ENCODE results near the gene IWS1. TPM values are rescaled to one million over a fixed set of nuclear protein-coding genes. Genes with fewer than 3 reads are reported as not detected.

Gene IWS1
- total RNA-seq, 1 experiment from 2014 or later: 70.5 TPM

DNA sequence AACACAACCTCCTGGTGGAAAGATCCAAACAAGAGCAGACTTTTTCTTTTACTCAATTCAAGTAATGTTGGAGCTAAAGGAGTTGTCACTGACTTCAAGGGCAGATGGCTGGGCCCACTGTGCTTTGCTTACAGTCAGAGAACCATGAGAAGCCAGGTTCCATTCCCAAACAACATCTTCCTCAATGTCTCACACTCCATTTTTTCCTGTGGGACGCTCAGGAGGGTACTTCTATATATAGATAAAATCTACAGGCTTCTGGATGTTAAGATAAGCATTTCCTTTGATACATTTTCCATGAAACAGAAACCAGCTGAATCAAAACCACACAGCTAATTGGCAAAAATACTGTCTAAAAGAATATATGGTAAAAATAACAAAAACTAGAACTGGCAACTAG lies 14.4 kb downstream of the IWS1 start (continued):
- TF ChIP-seq KAT7 (CRISPR knock-in tag; IDR thresholded peaks at IDR 0.05; ENCODE audit: borderline replicate concordance): no peak
- TF ChIP-seq, protein P1, sequence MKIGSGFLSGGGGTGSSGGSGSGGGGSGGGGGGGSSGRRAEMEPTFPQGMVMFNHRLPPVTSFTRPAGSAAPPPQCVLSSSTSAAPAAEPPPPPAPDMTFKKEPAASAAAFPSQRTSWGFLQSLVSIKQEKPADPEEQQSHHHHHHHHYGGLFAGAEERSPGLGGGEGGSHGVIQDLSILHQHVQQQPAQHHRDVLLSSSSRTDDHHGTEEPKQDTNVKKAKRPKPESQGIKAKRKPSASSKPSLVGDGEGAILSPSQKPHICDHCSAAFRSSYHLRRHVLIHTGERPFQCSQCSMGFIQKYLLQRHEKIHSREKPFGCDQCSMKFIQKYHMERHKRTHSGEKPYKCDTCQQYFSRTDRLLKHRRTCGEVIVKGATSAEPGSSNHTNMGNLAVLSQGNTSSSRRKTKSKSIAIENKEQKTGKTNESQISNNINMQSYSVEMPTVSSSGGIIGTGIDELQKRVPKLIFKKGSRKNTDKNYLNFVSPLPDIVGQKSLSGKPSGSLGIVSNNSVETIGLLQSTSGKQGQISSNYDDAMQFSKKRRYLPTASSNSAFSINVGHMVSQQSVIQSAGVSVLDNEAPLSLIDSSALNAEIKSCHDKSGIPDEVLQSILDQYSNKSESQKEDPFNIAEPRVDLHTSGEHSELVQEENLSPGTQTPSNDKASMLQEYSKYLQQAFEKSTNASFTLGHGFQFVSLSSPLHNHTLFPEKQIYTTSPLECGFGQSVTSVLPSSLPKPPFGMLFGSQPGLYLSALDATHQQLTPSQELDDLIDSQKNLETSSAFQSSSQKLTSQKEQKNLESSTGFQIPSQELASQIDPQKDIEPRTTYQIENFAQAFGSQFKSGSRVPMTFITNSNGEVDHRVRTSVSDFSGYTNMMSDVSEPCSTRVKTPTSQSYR (CRISPR knock-in tag; IDR thresholded peaks at IDR 0.05): no peak
- TF ChIP-seq TEAD4 (CRISPR knock-in tag; IDR thresholded peaks at IDR 0.05): no peak

DNA sequence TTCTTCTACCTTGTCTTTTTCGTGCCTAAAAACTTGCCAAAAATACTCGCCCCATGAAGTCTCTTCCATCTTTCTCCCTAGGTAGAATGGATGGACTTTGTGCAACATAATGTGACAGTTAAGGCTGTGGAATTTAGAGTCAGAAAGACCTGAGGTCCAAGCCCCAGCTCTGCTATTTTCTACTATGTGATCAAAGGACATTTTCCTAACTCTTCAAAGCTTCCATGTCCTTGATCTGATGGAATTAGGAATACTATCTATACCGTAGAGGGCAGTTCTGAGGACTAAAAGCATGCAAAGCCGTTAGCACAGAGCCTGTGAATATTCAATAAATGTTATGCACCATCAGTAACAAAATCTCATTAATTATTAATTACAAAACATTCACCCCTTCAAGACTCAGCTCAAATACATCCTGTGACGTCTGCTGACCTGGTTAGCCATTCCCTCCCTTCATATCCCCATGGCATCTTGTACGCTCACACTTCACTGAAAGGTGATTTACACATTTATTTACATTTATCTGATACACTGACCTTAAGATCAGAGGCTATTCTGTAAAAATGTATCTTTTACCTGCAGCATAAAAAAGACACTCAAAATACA lies 15.1 kb downstream of the IWS1 start:
- H3K27me3 Mint-ChIP-seq (ENCODE audit: low read depth): no peaks in the 10 kb centered on the region
- H3K9me3 Mint-ChIP-seq: no peaks in the 10 kb centered on the region
- peaks cover 6% of the 10 kb centered on the region for H3K36me3 Mint-ChIP-seq
- peaks cover 40% of the 10 kb centered on the region for H3K4me1 Mint-ChIP-seq
- ChIA-PET POLR2A (no interaction called here), CTCF (interaction anchor here (1.3 kb wide), 1 partner anchor 314 kb away, joined by 3 read pairs; no protein-coding TSS in a partner anchor)
- peak overlapping the region; percentile 28; the same call in 1 of the 2 replicates for H3K27ac Mint-ChIP-seq
- DNase-seq (ENCODE audit: low spot score) (no peak), ATAC-seq (no peak)
- no peak overlapping the region for H3K4me3 Mint-ChIP-seq
- TF ChIP-seq, protein P2, sequence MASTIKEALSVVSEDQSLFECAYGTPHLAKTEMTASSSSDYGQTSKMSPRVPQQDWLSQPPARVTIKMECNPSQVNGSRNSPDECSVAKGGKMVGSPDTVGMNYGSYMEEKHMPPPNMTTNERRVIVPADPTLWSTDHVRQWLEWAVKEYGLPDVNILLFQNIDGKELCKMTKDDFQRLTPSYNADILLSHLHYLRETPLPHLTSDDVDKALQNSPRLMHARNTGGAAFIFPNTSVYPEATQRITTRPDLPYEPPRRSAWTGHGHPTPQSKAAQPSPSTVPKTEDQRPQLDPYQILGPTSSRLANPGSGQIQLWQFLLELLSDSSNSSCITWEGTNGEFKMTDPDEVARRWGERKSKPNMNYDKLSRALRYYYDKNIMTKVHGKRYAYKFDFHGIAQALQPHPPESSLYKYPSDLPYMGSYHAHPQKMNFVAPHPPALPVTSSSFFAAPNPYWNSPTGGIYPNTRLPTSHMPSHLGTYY (CRISPR knock-in tag; IDR thresholded peaks at IDR 0.05): no peak
- TF ChIP-seq, protein P3, sequence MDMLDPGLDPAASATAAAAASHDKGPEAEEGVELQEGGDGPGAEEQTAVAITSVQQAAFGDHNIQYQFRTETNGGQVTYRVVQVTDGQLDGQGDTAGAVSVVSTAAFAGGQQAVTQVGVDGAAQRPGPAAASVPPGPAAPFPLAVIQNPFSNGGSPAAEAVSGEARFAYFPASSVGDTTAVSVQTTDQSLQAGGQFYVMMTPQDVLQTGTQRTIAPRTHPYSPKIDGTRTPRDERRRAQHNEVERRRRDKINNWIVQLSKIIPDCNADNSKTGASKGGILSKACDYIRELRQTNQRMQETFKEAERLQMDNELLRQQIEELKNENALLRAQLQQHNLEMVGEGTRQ (CRISPR knock-in tag; IDR thresholded peaks at IDR 0.05): no peak
- TF ChIP-seq, protein P4, sequence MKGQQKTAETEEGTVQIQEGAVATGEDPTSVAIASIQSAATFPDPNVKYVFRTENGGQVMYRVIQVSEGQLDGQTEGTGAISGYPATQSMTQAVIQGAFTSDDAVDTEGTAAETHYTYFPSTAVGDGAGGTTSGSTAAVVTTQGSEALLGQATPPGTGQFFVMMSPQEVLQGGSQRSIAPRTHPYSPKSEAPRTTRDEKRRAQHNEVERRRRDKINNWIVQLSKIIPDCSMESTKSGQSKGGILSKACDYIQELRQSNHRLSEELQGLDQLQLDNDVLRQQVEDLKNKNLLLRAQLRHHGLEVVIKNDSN (CRISPR knock-in tag; IDR thresholded peaks at IDR 0.05): no peak

DNA sequence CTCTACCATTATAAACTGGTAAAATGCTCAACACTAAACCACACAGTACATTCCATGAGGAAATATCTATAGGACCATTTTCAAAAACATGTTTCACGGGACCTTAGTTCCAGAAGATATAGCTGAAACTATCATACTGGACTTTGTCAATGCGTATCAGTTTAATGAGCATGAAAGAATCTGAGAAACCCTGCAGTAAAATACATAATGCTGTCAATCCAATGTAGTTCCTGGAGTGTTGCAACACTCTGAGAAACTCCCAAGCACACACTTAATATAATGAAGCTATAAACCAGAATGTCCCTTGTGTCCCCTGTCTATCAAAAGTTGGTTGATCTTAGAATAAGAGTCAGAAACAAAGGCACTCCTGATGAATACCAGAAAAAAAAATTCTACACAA lies 16.2 kb downstream of the IWS1 start:
- DNase-seq (ENCODE audit: low spot score) (no peak), ATAC-seq (no peak)
- POLR2A ChIA-PET: interaction anchor here (0.9 kb wide), 1 partner anchor 191 kb away, joined by 3 read pairs; the partner anchor contains the start of gene SFT2D3
- Mint-ChIP-seq H3K4me3 (no peak overlapping the region), H3K27me3 (ENCODE audit: low read depth) (no peaks in the 10 kb centered on the region), H3K9me3 (no peaks in the 10 kb centered on the region), H3K27ac (no peak overlapping the region), H3K36me3 (peaks cover 8% of the 10 kb centered on the region), H3K4me1 (peaks cover 29% of the 10 kb centered on the region)
- CTCF ChIA-PET: interaction anchor here (1.3 kb wide), 1 partner anchor 313 kb away, joined by 3 read pairs; no protein-coding TSS in a partner anchor
- TF ChIP-seq ZNF416 (CRISPR knock-in tag; IDR thresholded peaks at IDR 0.05): no peak
- TF ChIP-seq, protein P5, sequence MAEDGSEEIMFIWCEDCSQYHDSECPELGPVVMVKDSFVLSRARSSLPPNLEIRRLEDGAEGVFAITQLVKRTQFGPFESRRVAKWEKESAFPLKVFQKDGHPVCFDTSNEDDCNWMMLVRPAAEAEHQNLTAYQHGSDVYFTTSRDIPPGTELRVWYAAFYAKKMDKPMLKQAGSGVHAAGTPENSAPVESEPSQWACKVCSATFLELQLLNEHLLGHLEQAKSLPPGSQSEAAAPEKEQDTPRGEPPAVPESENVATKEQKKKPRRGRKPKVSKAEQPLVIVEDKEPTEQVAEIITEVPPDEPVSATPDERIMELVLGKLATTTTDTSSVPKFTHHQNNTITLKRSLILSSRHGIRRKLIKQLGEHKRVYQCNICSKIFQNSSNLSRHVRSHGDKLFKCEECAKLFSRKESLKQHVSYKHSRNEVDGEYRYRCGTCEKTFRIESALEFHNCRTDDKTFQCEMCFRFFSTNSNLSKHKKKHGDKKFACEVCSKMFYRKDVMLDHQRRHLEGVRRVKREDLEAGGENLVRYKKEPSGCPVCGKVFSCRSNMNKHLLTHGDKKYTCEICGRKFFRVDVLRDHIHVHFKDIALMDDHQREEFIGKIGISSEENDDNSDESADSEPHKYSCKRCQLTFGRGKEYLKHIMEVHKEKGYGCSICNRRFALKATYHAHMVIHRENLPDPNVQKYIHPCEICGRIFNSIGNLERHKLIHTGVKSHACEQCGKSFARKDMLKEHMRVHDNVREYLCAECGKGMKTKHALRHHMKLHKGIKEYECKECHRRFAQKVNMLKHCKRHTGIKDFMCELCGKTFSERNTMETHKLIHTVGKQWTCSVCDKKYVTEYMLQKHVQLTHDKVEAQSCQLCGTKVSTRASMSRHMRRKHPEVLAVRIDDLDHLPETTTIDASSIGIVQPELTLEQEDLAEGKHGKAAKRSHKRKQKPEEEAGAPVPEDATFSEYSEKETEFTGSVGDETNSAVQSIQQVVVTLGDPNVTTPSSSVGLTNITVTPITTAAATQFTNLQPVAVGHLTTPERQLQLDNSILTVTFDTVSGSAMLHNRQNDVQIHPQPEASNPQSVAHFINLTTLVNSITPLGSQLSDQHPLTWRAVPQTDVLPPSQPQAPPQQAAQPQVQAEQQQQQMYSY (CRISPR knock-in tag; IDR thresholded peaks at IDR 0.05): no peak
- TF ChIP-seq, protein P6, sequence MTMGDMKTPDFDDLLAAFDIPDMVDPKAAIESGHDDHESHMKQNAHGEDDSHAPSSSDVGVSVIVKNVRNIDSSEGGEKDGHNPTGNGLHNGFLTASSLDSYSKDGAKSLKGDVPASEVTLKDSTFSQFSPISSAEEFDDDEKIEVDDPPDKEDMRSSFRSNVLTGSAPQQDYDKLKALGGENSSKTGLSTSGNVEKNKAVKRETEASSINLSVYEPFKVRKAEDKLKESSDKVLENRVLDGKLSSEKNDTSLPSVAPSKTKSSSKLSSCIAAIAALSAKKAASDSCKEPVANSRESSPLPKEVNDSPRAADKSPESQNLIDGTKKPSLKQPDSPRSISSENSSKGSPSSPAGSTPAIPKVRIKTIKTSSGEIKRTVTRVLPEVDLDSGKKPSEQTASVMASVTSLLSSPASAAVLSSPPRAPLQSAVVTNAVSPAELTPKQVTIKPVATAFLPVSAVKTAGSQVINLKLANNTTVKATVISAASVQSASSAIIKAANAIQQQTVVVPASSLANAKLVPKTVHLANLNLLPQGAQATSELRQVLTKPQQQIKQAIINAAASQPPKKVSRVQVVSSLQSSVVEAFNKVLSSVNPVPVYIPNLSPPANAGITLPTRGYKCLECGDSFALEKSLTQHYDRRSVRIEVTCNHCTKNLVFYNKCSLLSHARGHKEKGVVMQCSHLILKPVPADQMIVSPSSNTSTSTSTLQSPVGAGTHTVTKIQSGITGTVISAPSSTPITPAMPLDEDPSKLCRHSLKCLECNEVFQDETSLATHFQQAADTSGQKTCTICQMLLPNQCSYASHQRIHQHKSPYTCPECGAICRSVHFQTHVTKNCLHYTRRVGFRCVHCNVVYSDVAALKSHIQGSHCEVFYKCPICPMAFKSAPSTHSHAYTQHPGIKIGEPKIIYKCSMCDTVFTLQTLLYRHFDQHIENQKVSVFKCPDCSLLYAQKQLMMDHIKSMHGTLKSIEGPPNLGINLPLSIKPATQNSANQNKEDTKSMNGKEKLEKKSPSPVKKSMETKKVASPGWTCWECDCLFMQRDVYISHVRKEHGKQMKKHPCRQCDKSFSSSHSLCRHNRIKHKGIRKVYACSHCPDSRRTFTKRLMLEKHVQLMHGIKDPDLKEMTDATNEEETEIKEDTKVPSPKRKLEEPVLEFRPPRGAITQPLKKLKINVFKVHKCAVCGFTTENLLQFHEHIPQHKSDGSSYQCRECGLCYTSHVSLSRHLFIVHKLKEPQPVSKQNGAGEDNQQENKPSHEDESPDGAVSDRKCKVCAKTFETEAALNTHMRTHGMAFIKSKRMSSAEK (CRISPR knock-in tag; IDR thresholded peaks at IDR 0.05; ENCODE audit: borderline replicate concordance): no peak
- TF ChIP-seq IRF2 (CRISPR knock-in tag; IDR thresholded peaks at IDR 0.05; ENCODE audit: borderline replicate concordance, low read depth): no peak
- TF ChIP-seq, protein P7, sequence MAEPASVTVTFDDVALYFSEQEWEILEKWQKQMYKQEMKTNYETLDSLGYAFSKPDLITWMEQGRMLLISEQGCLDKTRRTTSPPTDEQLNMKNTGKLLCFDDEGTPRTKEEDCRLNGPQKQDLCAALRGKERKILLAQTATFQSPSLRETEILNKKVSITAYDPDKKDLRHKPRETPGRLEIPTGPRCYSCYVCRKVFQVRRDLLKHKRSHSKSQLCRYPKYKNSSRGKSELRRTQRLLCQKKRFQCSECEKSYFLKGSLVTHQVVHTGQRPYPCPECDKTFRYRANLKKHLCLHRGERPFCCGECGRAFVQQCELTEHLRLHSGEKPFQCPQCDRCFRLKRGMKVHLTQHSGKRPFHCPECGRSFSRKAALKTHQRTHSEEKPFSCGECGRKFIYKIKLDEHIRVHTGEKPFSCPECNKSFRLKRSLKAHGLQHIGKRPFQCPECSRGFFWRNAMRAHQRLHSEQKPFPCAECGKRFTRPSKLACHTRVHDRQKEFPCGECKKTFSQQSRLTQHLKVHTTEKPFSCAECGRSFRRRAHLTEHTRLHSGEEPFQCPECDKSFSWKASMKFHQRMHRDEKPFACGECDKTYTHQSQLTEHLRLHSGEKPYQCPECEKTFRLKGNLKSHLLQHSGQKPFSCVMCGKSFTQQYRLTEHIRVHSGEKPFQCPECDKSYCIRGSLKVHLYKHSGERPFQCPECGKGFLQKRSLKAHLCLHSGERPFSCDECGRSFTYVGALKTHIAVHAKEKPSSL (CRISPR knock-in tag; conservative IDR thresholded peaks at IDR 0.05): no peak
- TF ChIP-seq ZNF138 (CRISPR knock-in tag; conservative IDR thresholded peaks at IDR 0.05): no peak
- no peak for TF ChIP-seq FOXP1 (CRISPR knock-in tag; IDR thresholded peaks at IDR 0.05; ENCODE audit: borderline replicate concordance)
